HG03280 (cell line): ENCODE data around the gene PTPRM.
"Not testable (repeated sequence)": the region's sequence is repeated elsewhere in the genome, so short reads cannot be mapped to it uniquely, and the experiment has no call there.

ENCODE experiments used
- ATAC-seq: cut with Tn5 transposase; IDR thresholded peaks from one replicate; pipeline ENCODE4 v1.9.1; 2021; ENCODE audit warnings: mild to moderate bottlenecking, moderate library complexity; ENCODE audit not compliant: unreplicated experiment

PTPRM gene

DNA sequence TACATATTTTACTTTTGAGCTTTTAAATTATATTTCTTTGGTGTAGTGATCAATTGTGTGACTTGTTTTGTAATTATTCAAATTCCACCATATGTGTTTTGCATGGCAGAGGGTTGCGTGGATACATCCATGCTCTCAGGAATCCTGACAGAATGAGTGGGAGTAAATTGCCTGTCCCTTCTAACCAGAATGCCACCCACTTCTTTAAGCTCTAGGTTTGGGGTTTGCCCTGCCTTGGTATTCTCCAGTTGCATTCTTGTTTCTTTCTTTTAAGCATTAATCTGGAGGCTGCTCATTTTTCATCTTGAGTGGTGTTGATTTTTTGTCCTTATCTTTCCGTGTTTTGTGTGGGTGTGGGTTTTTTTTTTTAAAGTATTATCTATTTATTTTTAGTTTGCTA lies 360.0 kb downstream of the PTPRM start:
- no peak for ATAC-seq

DNA sequence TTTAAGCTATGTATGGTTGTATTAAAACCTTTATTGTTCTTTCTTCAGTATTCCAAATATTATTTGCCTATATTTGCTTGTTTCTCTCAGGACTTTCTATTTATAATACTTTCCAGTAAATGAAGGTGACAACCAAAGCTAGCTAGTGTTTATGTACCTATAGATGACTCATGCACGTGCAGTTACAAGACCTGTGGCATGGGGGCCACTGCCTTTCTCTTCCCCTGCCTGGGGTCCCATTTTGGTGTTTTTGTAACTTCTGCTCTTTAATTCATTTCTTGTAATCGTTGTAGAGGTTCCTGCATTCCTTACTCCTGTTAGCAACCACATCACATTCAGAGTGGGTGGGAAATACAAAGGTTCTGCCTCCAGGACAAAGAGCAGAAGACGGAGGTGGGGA lies 364.6 kb downstream of the PTPRM start:
- no peak for ATAC-seq

DNA sequence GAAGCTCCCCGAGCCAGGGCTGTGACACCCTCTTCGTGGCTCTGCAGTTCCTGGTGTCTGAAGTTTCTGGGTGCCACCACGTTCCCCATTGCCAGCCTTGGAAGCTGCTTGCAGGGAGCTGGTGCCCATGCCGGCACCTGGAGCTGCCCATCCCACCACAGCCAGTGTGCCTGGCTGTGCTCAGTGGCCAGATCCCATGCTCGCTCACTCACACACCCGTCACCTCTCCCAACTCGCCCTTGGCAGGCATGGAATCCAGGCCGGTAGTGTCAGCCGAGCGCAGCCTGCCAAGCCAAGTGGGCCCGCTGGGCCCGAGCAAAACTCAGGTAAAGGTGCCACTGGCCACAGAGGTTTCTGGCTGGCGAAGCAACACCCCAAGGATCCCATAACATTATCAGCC lies 370.2 kb downstream of the PTPRM start:
- no peak for ATAC-seq

GRCh38 chr18:7939521-7939920 lies 372.4 kb downstream of the PTPRM start:
- ATAC-seq: no peak

- ATAC-seq: no peak
These were observed 373.3 kb downstream of the PTPRM start for GRCh38 chr18:7940379-7940778.

GRCh38 chr18:7940971-7941370 lies 373.9 kb downstream of the PTPRM start:
- ATAC-seq: no peak

DNA sequence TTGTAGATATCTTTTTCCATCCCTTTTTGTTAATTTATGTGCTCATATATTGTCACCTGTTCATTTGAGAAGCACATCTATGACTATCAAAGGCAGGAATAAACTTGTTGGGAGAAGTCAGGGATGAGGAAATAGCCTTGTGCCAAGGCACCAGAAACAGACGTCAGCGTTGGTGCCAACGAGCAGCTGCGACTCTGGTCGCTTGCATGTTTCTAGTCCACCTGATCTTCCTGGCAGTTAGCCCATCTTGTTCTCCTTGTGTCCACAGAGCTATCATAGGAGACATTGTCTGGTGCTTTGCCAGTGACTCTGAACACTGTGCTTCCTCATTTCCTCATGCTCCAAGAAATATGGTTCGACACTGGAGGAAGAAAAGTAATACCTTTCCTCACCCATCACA lies 374.4 kb downstream of the PTPRM start:
- no peak for ATAC-seq

DNA sequence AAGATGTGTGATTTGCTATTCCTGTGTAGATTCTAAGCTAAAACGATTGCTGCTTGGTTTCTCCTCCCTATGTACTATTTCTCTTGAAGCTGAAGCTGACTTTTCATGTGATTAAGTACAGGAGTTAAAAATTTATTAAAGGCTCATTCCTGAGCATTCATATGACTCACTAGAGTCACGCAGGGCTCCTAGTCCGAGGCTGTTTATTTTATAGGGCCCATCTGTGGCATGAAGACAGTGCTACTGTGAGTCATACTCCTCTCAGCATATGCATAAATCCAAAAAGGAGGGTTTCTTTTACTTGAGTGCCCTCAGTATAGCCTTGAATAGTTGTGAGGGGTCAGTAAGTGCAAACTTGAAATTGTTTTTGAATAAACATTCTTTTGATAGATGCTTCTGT lies 378.8 kb downstream of the PTPRM start:
- ATAC-seq: no peak

- ATAC-seq: no peak
These were observed 379.7 kb downstream of the PTPRM start for GRCh38 chr18:7946734-7947377.

DNA sequence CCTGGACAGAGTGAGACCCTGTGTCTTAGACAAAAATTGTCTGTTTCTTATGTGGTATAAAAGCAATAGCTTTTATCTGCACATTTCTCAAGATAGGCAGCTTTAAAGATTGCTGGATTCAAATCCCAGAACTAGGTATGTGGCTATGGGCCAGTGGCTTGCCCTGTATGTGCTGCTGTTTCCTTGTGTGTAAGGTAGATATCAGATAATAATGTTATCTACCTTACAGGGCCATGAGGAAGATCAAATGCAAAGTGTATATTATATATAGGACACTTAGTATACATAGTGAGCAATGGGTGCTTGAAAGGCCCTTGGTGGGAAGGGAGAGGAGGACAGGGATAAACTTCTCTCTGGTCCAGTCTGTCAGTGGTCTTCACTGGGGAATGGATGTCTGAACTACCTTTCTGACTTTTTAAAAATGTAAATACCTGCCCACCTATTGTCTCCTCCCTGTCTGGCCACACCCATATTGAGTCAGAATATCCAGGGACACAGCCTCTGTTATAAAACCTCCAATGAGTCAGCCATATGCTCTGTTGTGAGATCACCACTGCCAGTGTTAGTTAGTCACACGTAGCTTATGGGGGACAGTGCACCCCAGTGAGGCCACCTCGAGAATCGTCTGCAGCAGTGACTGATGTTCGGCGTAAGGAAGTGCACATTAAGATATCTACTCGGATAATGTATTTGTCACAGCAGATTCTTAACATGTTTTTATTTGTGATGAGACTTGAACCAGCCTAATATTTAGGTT lies 383.4 kb downstream of the PTPRM start:
- no peak for ATAC-seq

GRCh38 chr18:7953095-7953958 lies 386.2 kb downstream of the PTPRM start:
- ATAC-seq: peak; percentile 67

DNA sequence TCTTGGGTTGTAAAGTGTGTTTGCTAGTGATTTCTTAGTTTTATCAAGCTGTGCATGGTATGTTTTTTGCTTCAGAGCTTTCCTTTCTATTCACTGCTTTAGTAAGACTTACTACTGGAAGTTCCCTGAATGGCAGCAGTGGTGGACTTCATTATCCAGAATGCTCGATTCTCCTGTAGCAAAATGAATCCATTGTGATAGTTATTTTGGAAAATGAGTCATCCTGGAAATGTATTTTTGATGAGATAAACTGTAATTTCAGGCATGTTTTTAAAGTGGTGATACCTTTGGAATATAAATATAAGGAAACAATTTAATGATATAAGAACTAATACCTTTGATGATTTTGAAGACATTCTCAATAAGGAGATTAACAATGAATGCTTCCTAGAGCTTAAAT lies 387.1 kb downstream of the PTPRM start:
- no peak for ATAC-seq

- no peak for ATAC-seq
These were observed 388.1 kb downstream of the PTPRM start for GRCh38 chr18:7955175-7955574.

DNA sequence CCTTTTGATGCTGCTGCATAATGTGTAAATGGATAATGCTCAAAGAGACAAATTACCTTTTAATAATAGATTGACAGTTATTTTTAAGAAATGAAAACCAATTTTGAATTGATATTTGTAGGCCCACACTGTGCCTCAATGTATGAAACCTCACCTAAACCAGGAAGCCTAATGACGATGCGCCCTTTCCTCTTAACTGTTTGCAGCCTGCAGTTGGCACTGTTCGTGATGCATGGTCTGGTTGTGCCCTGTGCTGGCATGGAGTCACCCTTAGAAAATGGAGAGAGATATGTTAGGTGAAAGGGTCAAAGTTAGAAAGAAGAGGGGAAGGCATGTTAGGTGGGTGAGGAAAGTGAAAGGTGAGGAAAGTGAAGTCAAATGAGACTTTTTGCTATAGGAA lies 390.2 kb downstream of the PTPRM start:
- no peak for ATAC-seq

GRCh38 chr18:7958081-7958896 lies 391.2 kb downstream of the PTPRM start:
- ATAC-seq: no peak

GRCh38 chr18:7958897-7959146 lies 391.7 kb downstream of the PTPRM start:
- no peak for ATAC-seq

DNA sequence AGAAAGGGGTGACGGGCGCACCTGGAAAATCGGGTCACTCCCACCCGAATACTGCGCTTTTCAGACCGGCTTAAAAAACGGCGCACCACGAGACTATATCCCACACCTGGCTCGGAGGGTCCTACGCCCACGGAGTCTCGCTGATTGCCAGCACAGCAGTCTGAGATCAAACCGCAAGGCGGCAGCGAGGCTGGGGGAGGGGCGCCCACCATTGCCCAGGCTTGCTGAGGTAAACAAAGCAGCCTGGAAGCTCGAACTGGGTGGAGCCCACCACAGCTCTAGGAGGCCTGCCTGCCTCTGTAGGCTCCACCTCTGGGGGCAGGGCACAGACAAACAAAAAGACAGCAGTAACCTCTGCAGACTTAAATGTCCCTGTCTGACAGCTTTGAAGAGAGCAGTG lies 399.6 kb downstream of the PTPRM start:
- ATAC-seq: not testable (repeated sequence)

DNA sequence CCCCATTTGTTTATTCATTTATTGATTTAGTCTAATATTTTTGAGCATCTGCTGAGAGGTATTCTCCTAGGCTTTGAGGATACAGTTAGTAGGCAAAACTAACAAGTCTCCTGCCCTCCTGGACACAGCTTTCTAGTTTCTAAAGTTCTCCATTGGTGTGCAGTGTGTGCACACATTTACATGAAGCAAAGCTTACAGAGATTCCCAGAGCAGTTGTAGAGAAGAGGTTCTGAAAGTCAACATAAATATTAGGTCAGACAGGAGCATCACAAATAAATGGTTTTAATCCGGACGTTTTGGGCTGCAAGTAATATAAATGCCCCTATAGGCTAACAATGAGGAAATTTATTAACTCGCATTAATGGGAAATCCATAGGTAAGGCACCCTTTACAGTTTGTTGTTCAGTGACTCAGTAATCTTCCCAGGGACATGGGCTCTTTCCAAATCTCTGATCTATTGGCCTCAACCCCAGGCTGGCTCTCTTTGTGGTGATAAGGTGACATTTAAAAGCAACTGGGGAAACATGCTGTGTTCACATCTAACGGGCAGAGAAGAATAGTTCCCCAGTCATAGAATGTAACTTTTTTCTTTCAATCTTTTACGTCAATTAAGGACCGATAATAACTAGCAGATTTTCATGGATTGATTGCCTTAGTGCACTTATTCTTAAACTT lies 407.2 kb downstream of the PTPRM start:
- ATAC-seq: no peak

DNA sequence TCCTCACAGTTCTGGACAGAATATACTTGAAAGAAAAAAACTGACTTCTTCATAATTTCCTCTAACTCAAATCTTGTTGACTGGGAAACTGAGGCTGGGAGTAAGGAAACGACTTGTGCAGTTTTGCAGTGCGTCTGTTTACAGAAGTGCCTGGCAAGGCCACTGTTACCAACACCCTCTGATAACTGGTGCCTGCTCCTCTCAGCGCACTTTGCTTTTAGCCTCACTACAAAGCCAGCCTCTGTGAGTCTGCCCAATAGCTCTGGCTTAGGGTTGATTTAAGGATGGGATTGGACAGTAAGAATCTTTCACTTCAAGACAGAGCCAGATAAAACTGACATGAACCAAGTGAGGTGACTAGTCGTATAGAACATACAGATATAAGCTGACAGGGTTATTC lies 410.8 kb downstream of the PTPRM start:
- ATAC-seq: no peak

- no peak for ATAC-seq
These were observed 411.7 kb downstream of the PTPRM start for GRCh38 chr18:7978834-7979233.

DNA sequence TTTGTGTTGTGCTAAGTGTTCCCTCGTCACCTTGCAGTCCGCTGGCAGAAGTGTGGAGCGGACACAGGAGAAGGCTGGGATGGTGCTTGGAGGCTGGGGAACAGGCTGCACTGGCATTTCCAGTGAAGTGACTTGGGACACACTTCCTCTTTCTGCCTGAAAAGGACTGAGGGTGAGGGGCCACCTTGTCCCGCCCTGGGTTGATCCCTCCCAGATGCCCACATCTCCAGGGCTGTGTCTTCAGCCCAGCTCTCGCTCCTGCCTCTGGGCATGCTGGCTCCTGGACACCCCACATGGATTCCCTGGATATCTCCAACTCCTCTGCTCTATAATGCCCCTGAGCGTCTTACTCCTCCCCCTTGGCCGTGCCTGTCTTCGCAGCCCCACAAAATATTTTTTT lies 412.6 kb downstream of the PTPRM start:
- no peak for ATAC-seq
